Suprapubic skin (tissue), 4 donors: ENCODE measurements around the gene WHRN. TPM values are rescaled to one million over a fixed set of nuclear protein-coding genes. Genes with fewer than 3 reads are reported as not detected.

Source experiments
- DNase-seq, 2 donors: peaks; one replicate each; pipeline ENCODE4 v3.0.0-alpha.2; 2019; ENCODE audit warnings: low spot score in 2 of 2
- H3K27ac ChIP-seq: fragments of 200-600 bp; sonication (generic); one replicate; pipeline ENCODE4 v1.5.1; 2019
- H3K27me3 ChIP-seq: fragments of 200-600 bp; sonication (generic); one replicate; pipeline ENCODE4 v1.5.1; 2019
- H3K36me3 ChIP-seq: fragments of 200-600 bp; sonication (generic); one replicate; pipeline ENCODE4 v1.5.1; 2019
- H3K4me1 ChIP-seq: fragments of 200-600 bp; sonication (generic); one replicate; pipeline ENCODE4 v1.5.1; 2019
- H3K4me3 ChIP-seq: fragments of 200-600 bp; sonication (generic); one replicate; pipeline ENCODE4 v1.5.1; 2019; ENCODE audit warnings: mild to moderate bottlenecking
- H3K9me3 ChIP-seq: fragments of 200-600 bp; sonication (generic); one replicate; pipeline ENCODE4 v1.5.1; 2019
- CTCF ChIP-seq, 2 donors: fragments of 200-600 bp in 1 of 2; fragments of 450-650 bp in 1 of 2; sonication (generic) in 1 of 2; IDR thresholded peaks; one replicate each; pipeline ENCODE4 v1.5.1; 2016 to 2019; ENCODE audit warnings: antibody characterized with exemption in 2 of 2, mild to moderate bottlenecking in 1 of 2, moderate library complexity in 1 of 2
- EP300 ChIP-seq: sonication (generic); formaldehyde crosslinking; IDR thresholded peaks from one replicate; pipeline ENCODE4 v1.6.1; 2017; ENCODE audit warnings: antibody characterized with exemption
- POLR2A ChIP-seq, 2 donors: fragments of 450-650 bp; IDR thresholded peaks; one replicate each; pipeline ENCODE4 v1.6.1; 2017; ENCODE audit warnings: antibody characterized with exemption in 2 of 2, mild to moderate bottlenecking in 2 of 2, moderate library complexity in 2 of 2
- POLR2AphosphoS5 ChIP-seq, 3 donors: sonication (generic); formaldehyde crosslinking; IDR thresholded peaks; one replicate each; pipeline ENCODE4 v1.6.1; 2017; ENCODE audit warnings: antibody characterized with exemption in 3 of 3
- WGBS: methylation state at CpG from one replicate; pipeline ENCODE4 v1.1.5; 2018; 5-methylcytosine and 5-hydroxymethylcytosine counted together
- total RNA-seq, 4 donors: library from RNA; depleted of rRNA; stranded (reverse); fragments of >200 nt; gene quantifications; one replicate each; pipeline ENCODE4 v1.1.0, GENCODE V29; 2016

WHRN gene
- total RNA-seq, 4 donors from 2014 or later = 7.7 to 25.9 (median 14.8) TPM

- DNase-seq = no peak
- Histone ChIP-seq H3K27ac (peak overlapping the region; percentile 52), H3K9me3 (no peaks in the 10 kb centered on the region), H3K36me3 (peaks cover 49% of the 10 kb centered on the region), H3K4me3 (no peak overlapping the region), H3K4me1 (peaks cover 15% of the 10 kb centered on the region), H3K27me3 (no peaks in the 10 kb centered on the region)
- no peak for TF ChIP-seq EP300
- no peak for TF ChIP-seq POLR2AphosphoS5 (IDR thresholded peaks at IDR 0.05)
- no peak for TF ChIP-seq POLR2A (IDR thresholded peaks at IDR 0.05)
- TF ChIP-seq CTCF (IDR thresholded peaks at IDR 0.05) = no peak
- 59% methylated on average over 10 of the region's 10 CpGs for WGBS
Measured at GRCh38 chr9:114366334-114367128, 138.7 kb downstream of the WHRN start.

DNA sequence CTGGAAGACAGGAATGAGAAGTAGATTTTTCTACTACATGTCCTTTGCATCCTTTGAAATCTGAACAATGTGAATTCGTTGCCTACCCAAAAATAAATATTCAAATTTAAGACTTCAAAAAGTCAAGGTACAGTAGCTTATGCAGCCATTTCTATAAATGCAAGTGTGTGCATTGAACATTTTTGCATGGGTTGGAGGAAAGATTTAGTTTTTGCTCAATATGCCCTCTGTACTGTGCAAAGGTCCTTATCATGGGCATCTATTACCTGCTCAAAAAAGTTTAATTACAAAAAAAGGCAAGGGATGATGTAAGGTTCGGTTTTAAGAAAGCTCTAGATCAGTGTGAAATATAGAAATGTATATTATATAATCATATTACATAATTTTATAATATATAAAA lies 140.1 kb downstream of the WHRN start:
- no peaks in the 10 kb centered on the region for H3K9me3 ChIP-seq
- no peak for TF ChIP-seq POLR2A (IDR thresholded peaks at IDR 0.05)
- TF ChIP-seq CTCF (IDR thresholded peaks at IDR 0.05) = no peak
- no peak for TF ChIP-seq EP300
- no peak for TF ChIP-seq POLR2AphosphoS5 (IDR thresholded peaks at IDR 0.05)
- no peak overlapping the region for H3K27ac ChIP-seq
- H3K4me3 ChIP-seq = no peak overlapping the region
- peaks cover 12% of the 10 kb centered on the region for H3K4me1 ChIP-seq
- no peaks in the 10 kb centered on the region for H3K27me3 ChIP-seq
- WGBS = 96% methylated on average over 2 of the region's 2 CpGs
- no peak for DNase-seq
- H3K36me3 ChIP-seq = peaks cover 59% of the 10 kb centered on the region

- DNase-seq = no peak
- H3K9me3 ChIP-seq = no peaks in the 10 kb centered on the region
- no peak overlapping the region for H3K4me3 ChIP-seq
- H3K36me3 ChIP-seq = peaks cover 67% of the 10 kb centered on the region
- no peak for TF ChIP-seq EP300
- TF ChIP-seq CTCF (IDR thresholded peaks at IDR 0.05) = no peak
- no peak for TF ChIP-seq POLR2AphosphoS5 (IDR thresholded peaks at IDR 0.05)
- TF ChIP-seq POLR2A (IDR thresholded peaks at IDR 0.05) = no peak
- no peak overlapping the region for H3K27ac ChIP-seq
- 82% methylated on average over 5 of the region's 6 CpGs for whole genome bisulfite sequencing
- peaks cover 10% of the 10 kb centered on the region for H3K4me1 ChIP-seq
- no peaks in the 10 kb centered on the region for H3K27me3 ChIP-seq
Measured at GRCh38 chr9:114364134-114365041, 140.9 kb downstream of the WHRN start.

- H3K27me3 ChIP-seq = no peaks in the 10 kb centered on the region
- H3K36me3 ChIP-seq = peaks cover 70% of the 10 kb centered on the region
- H3K9me3 ChIP-seq = no peaks in the 10 kb centered on the region
- peaks cover 10% of the 10 kb centered on the region for H3K4me1 ChIP-seq
- WGBS = 47% methylated on average over 2 of the region's 2 CpGs
- H3K4me3 ChIP-seq = no peak overlapping the region
- H3K27ac ChIP-seq = no peak overlapping the region
- DNase-seq = no peak
- TF ChIP-seq POLR2A (IDR thresholded peaks at IDR 0.05) = no peak
Measured at GRCh38 chr9:114363424-114363823, 141.8 kb downstream of the WHRN start.

DNA sequence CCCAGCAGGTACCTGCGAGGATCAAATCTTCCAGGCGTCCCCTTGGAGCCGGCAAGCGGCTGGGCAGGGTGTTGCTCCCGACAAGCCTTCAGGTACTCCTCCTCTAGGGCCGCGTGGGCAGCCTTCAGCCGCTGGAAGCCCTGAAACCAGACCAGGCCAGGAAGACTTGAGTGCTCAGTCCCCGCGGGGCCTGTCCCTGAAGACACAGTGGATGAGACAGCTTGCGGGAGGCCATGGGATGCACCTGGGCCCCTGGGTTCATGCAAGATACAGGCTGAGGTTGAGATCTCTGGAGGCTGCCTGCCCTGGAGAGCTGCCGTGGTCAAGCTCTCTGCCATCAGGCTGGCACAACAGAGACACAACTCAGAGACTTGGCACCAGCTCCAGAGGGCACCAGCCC lies 142.9 kb downstream of the WHRN start:
- Histone ChIP-seq H3K4me3 (no peak overlapping the region), H3K27ac (no peak overlapping the region), H3K27me3 (no peaks in the 10 kb centered on the region), H3K36me3 (peaks cover 70% of the 10 kb centered on the region), H3K4me1 (peaks cover 10% of the 10 kb centered on the region), H3K9me3 (no peaks in the 10 kb centered on the region)
- 83% methylated on average over 7 of the region's 12 CpGs for WGBS
- no peak for DNase-seq
- TF ChIP-seq CTCF (IDR thresholded peaks at IDR 0.05) = no peak
- TF ChIP-seq POLR2A (IDR thresholded peaks at IDR 0.05) = no peak
- no peak for TF ChIP-seq POLR2AphosphoS5 (IDR thresholded peaks at IDR 0.05)
- no peak for TF ChIP-seq EP300
